H4 (cell line): ENCODE measurements around the gene SARS1. TPM values are rescaled to one million over a fixed set of nuclear protein-coding genes. Genes with fewer than 3 reads are reported as not detected.

ENCODE experiments used
- DNase-seq: peaks from one replicate; pipeline ENCODE4 v3.0.0-alpha.2; 2015; ENCODE audit warnings: low spot score
- total RNA-seq: library from RNA; depleted of rRNA; stranded (reverse); fragments of >200 nt; shearing (Covaris generic); gene quantifications from 2 replicates; pipeline ENCODE4 v1.2.3, GENCODE V29; 2014

SARS1 gene
- total RNA-seq, 1 experiment from 2014 or later: 230 TPM

DNA sequence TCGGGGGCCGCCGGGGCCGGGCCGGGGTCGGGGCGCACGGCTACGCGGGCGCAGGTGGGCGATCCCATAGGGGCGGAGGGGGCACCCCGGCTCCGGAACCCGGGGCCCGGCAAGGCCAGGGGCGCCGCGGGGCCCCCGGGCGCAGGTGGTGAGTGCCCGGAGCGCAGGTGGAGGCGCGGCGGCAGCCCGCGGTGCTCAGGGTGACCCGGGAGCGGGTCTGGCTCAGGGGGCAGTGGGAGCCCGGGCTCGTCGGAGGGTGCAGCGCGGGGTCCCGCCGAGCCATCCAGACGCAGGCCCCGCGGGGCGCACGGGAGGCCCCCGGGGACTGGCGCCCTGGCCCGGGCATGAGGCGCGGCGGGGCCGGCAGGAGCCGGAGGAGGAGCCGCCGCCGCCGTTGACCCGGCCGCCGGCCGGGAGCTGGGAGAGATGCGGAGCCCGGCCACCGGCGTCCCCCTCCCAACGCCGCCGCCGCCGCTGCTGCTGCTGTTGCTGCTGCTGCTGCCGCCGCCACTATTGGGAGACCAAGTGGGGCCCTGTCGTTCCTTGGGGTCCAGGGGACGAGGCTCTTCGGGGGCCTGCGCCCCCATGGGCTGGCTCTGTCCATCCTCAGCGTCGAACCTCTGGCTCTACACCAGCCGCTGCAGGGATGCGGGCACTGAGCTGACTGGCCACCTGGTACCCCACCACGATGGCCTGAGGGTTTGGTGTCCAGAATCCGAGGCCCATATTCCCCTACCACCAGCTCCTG is 36.1 kb downstream of the SARS1 start:
- no peak for DNase-seq

DNA sequence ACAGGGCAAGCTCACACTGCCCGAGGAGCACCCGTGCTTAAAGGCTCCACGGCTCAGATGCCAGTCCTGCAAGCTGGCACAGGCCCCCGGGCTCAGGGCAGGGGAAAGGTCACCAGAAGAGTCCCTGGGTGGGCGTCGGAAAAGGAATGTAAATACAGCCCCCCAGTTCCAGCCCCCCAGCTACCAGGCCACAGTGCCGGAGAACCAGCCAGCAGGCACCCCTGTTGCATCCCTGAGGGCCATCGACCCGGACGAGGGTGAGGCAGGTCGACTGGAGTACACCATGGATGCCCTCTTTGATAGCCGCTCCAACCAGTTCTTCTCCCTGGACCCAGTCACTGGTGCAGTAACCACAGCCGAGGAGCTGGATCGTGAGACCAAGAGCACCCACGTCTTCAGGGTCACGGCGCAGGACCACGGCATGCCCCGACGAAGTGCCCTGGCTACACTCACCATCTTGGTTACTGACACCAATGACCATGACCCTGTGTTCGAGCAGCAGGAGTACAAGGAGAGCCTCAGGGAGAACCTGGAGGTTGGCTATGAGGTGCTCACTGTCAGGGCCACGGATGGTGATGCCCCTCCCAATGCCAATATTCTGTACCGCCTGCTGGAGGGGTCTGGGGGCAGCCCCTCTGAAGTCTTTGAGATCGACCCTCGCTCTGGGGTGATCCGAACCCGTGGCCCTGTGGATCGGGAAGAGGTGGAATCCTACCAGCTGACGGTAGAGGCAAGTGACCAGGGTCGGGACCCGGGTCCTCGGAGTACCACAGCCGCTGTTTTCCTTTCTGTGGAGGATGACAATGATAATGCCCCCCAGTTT is 36.9 kb downstream of the SARS1 start:
- DNase-seq: no peak

DNA sequence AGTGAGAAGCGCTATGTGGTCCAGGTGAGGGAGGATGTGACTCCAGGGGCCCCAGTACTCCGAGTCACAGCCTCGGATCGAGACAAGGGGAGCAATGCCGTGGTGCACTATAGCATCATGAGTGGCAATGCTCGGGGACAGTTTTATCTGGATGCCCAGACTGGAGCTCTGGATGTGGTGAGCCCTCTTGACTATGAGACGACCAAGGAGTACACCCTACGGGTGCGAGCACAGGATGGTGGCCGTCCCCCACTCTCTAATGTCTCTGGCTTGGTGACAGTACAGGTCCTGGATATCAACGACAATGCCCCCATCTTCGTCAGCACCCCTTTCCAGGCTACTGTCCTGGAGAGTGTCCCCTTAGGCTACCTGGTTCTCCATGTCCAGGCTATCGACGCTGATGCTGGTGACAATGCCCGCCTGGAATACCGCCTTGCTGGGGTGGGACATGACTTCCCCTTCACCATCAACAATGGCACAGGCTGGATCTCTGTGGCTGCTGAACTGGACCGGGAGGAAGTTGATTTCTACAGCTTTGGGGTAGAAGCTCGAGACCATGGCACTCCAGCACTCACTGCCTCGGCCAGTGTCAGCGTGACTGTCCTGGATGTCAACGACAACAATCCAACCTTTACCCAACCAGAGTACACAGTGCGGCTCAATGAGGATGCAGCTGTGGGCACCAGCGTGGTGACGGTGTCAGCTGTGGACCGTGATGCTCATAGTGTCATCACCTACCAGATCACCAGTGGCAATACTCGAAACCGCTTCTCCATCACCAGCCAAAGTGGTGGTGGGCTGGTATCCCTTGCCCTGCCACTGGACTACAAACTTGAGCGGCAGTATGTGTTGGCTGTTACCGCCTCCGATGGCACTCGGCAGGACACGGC is 37.8 kb downstream of the SARS1 start:
- no peak for DNase-seq

DNA sequence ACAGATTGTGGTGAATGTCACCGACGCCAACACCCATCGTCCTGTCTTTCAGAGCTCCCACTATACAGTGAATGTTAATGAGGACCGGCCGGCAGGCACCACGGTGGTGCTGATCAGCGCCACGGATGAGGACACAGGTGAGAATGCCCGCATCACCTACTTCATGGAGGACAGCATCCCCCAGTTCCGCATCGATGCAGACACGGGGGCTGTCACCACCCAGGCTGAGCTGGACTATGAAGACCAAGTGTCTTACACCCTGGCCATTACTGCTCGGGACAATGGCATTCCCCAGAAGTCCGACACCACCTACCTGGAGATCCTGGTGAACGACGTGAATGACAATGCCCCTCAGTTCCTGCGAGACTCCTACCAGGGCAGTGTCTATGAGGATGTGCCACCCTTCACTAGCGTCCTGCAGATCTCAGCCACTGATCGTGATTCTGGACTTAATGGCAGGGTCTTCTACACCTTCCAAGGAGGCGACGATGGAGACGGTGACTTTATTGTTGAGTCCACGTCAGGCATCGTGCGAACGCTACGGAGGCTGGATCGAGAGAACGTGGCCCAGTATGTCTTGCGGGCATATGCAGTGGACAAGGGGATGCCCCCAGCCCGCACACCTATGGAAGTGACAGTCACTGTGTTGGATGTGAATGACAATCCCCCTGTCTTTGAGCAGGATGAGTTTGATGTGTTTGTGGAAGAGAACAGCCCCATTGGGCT is 38.6 kb downstream of the SARS1 start:
- DNase-seq: no peak

DNA sequence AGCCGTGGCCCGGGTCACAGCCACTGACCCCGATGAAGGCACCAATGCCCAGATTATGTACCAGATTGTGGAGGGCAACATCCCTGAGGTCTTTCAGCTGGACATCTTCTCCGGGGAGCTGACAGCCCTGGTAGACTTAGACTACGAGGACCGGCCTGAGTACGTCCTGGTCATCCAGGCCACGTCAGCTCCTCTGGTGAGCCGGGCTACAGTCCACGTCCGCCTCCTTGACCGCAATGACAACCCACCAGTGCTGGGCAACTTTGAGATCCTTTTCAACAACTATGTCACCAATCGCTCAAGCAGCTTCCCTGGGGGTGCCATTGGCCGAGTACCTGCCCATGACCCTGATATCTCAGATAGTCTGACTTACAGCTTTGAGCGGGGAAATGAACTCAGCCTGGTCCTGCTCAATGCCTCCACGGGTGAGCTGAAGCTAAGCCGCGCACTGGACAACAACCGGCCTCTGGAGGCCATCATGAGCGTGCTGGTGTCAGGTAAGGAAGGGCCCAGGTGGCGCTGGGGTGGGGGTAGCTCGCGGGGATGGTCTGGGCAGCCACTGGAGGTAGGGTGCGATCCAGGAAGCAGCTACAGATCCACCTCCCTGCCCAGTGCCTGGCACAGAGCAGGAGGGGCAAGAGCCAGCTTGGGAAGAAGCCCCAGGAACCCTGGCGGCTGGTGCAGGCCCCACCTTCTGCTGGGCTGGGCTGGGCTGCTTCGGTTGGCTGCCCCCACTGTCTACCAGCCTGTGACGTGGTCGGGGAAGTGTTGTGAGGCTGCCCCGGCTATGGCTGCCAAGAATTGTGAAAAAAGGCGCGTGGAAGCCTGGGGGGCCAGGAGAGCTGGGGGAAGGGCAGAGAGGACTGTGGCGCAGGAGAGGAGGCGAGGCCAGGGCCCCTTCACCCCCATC is 39.4 kb downstream of the SARS1 start:
- no peak for DNase-seq

DNA sequence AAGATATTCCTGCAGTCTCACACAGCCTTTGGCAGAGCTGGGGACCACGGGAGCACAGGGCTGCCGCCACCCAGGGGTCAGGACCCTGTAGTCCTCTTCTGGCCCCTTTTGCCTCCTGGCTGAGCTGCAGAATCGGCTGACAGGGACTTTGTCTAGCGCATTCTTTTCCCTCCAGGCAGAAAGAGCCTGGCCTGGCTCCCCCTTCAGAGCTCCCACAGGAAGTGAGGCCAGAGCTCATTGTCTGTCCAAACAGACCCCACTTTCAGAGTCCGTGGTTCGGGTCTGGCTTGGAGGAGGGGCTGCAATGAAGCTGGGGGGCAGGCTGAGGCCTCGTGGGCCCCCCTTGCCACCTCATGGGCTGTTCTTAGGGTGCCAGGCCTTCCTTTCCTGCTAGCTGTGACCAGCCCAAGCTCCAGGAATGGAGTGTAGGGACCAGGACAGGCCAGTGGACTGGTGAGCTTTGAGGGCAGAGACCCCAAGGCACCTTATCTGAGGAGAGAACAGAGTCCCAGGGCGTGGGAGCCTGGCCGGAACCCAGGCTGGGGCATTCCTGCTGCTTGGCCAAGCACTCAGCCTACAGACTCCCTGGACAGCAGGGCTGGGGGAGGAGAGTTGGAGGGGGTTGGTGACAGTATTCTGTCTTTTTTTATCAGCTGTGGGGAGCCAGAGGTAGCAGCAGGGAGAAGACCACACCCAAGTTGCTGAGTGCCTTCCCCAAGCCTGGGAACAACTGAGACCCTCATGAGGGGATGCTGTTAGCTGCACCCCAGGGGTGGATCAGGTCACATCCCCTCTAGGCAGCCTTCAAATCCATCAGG is 40.3 kb downstream of the SARS1 start:
- no peak for DNase-seq

DNA sequence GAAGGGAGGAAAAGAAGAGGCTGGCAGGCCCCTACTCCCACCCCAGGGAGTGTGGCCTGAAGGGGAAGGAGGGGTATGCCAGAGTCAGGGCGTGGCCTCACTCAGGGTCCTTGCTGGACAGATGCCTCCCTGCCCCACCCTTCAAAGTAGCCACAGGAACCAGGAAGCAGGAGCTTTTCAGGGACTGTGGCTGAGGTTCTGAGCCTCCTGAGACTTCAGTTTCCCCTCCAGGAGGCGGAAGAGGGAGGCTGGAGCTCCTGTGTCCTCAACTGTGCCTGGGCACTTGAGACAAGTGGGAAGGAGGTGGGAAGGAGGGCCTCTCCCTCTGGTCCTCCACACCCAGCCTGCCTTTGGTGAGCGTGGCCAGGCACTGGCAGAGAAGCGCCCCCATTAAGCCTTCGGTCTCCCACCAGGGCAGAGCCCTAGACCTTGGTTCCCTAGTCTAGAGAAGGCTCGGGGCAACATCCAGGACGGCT is 40.9 kb downstream of the SARS1 start:
- DNase-seq: no peak

DNA sequence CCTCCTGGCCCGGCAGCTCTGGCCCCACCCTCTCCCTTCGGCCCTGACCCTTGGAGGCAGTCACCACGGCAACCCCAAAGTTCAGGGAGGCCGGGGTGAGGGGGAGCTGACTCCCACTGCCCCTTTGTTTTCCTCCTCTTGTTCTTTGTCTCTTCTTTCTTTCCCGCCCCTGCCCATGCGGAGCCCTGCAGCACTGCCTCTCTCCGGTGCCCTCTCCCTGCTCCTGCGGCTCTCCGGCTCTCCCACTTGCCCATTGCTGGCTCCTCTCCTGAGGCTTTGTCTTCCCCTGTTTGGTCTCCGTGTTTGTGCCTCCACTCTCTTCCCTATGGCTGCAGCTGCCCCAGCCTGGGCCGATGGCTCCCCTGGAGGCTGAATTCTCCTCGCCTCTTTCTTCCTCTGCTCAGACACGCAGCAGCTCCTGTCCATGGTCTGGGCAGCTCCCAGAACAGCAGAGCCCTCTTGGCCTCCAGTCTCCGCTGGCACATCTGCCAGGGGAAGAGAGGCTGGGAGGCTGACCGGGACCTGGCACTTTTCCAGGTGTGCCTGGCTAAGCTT is 41.5 kb downstream of the SARS1 start:
- DNase-seq: no peak

DNA sequence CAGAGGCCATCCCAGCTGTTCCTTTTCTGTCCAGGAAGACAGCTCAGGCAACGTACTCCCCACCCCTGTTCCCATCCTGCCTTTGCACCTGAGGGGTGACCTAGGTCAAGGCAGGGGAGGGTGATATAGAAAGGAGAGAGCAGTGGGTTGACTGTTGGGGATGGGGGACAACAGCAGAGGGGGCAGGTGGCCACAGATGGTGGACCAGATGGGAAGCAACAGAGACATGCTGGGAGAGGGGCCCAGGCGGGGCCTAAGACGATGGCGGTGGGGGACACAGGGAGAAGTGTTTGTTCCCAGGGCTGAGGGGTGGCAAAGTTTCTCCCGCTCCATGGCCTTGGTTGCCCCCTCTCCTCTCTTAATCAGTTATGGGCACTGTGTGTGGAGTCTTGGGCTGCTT is 42.0 kb downstream of the SARS1 start:
- no peak for DNase-seq

DNA sequence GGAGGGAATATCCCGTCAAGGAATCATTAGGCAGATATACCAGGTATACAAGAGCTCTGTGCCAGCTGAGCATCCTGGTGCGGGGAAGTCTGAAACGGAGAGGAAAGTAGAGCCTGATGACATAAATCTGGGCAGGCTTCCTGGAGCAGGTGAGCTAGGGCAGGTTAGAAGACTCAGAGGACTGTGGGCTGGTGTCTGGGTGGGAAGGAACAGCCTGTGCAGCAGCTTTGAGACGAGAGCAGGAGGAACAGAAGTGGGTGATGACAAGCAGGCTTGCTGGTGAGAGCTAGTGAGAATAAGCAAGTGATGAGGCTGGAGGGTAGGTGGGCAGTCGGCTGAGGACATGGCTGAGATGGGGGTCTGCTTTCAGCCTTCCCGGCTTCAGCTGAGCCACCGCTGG is 42.4 kb downstream of the SARS1 start:
- no peak for DNase-seq

DNA sequence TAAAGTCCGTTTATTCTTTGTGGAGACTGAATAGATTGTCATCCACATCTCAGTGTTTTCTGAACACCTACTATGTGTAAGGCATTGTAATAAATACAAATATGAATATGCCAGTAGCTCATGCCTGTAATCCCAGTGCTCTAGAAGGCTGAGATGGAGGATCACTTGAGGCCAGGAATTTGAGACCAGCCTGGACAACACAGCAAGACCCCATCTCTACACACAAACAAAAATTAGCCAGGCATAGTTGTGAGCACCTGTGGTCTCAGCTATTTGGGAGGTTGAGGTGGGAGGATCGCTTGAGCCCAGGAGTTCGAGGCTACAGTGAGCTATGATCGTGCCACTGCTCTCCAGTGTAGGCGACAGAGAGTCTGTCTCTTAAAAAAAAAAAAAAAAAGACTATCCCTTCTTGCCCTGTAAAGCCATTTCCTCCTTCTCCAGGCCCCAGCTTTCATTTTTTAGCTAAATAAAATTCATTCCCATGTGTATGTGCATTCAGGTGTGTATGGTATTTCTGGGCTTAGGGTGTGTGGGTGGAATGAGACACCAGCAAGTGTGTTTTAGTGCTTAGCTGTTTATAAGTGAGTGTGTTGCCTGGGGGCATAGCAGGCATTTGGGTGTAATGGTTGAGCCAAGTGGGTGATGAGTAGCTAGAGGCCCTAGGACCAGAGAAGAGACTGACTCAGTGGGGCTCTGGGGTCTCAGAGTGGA is 43.4 kb downstream of the SARS1 start:
- DNase-seq: no peak

DNA sequence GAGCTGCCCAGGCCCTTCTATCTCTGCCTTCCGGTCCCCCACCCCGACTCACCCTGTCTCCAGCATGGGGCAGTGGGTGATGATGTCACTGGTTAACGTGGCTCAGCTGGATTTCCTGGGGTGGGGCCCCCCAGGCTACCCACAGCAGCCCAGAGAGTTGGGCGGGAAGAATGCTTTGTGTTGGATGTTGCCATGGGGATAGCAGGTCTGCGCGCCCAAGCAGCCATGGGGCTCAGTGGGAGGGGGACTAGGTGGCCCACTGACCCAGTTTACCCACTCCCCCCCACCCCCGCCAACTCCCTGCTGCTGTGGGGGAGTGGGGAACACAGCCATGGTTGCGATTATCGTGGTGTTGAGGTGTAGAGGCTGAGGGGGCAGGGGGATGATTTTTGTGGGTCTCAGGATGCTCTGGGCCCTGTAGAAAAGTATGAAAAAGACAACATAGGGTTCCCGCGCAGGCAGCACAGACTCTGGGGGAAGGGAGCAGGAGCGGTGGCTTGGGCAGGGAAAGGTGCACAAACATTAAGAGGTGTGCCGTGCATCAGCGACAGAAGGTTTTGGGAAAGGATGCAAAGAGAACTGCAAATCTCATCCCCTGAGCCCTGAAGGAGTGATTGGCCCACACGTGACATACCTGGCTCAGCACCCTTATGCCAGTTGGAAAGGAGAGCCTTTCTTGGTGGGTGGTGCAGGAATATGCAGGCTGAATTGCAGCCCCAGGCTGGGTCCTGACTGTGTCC is 44.1 kb downstream of the SARS1 start:
- DNase-seq: no peak

DNA sequence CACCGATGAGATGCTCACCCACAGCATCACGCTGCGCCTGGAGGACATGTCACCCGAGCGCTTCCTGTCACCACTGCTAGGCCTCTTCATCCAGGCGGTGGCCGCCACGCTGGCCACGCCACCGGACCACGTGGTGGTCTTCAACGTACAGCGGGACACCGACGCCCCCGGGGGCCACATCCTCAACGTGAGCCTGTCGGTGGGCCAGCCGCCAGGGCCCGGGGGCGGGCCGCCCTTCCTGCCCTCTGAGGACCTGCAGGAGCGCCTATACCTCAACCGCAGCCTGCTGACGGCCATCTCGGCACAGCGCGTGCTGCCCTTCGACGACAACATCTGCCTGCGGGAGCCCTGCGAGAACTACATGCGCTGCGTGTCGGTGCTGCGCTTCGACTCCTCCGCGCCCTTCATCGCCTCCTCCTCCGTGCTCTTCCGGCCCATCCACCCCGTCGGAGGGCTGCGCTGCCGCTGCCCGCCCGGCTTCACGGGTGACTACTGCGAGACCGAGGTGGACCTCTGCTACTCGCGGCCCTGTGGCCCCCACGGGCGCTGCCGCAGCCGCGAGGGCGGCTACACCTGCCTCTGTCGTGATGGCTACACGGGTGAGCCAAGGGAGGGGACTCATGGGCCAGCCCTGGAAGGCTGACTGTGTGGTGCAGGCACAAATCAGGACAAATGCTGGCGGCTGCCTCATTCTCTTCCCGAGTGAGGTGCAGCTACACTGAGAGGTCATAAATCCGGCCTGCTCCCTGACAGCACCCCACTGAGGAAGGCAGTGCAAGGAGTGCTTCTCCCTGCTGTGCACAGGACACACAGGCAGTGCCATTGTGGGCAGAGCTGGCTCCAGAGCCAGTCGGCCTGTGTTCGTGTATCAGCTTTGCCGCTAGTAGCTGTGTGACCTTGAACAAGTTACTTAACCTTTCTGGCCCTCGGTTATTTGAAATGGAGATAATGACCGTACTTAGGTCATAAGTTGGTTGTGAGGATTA is 45.1 kb downstream of the SARS1 start:
- DNase-seq: no peak

DNA sequence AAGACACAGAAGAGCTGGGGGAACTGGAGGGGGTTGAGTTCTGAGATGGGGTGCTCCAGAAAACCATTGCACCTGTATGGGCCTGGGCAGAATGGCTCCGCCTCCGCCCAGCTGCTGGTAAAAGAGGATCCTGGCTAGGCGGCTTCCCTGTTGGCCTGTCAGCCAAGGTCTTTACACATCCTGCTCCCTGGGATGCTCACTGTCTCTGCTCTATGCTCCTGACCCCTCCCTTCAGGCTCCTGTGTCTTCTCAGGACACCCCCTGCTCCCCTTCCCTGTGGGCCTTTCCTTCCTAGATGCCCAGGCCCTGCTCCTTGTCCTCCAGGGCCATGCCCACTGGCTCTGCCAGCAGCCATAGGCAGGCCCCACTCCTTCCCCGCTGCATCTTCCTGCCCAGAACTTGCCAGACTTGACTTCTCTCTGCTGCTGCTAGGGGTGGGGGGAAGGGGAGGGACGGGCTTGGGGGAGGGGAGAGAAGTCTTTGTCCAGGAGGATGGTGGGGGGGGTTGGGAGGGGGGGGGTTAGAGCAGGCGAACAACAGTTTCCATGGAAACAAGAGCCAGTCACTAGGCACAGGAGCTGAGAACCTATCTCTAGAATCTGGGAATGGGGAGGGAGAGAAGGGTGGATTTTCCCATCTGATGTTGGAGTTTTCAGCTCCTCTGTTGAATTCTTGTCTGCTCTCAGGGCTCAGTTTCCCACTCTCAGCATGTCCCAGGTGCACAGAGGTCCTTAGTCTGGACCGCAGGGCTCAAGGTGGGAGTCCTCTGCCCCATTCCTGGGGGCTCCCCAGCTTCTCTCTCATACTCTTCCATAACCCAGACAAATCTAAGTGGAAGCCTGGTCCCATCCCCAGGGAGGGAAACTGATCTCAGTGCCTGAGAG is 46.2 kb downstream of the SARS1 start:
- no peak for DNase-seq

DNA sequence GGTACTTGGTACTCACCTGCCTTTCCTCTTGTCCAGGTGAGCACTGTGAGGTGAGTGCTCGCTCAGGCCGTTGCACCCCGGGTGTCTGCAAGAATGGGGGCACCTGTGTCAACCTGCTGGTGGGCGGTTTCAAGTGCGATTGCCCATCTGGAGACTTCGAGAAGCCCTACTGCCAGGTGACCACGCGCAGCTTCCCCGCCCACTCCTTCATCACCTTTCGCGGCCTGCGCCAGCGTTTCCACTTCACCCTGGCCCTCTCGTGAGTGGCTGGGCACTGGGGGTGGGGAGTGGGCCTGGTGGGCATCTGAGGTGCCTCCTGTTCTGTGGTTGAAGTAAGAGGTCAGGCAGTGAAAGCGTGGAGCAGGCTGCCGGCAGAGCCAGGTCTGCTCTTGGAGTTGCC is 47.3 kb downstream of the SARS1 start:
- DNase-seq: no peak

DNA sequence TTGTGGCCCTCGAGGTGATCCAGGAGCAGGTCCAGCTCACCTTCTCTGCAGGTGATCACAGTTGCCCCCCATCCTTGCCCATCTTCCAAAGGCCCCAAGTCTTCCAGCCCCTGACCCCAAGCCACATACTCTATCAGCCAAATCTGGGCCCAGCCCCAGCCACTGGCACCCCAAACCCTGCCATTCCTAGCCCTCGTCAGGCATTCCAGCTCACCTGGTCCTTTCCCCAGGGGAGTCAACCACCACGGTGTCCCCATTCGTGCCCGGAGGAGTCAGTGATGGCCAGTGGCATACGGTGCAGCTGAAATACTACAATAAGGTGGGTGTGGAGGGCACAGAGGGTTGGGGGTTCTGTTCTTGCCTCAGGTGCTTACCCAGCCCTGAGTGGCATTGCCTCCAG is 47.9 kb downstream of the SARS1 start:
- DNase-seq: no peak
